B cell (primary cell): Measurements from ENCODE around the gene NHS. TPM values are rescaled to one million over a fixed set of nuclear protein-coding genes. Genes with fewer than 3 reads are reported as not detected.

Experiments
- ATAC-seq: fragments of 200-7000 bp; cut with Tn5 transposase; one replicate; pipeline ENCODE4 v1.10.0; 2021; ENCODE audit warnings: low read depth, mild to moderate bottlenecking, moderate number of reproducible peaks, moderate library complexity
- CTCF ChIA-PET: fragments of 350-600 bp; sonication (Branson Sonifier 250); formaldehyde crosslinking; loops from one replicate; lab custom pipeline; 2021; ENCODE audit warnings: antibody characterized with exemption, inconsistent platforms; lab: Charles Lee
- POLR2A ChIA-PET: fragments of 350-600 bp; sonication (Branson Sonifier 250); formaldehyde crosslinking; loops from one replicate; lab custom pipeline; 2021; ENCODE audit warnings: antibody characterized with exemption; lab: Charles Lee
- DNase-seq: peaks from one replicate; pipeline ENCODE4 v3.0.0; 2013
- H2AFZ ChIP-seq: 2 replicates; pipeline ENCODE4 v1.6.1; 2012; ENCODE audit warnings: mild to moderate bottlenecking, low read depth, low read length; ENCODE audit not compliant: insufficient read depth, poor library complexity, severe bottlenecking
- H3K27ac ChIP-seq, 2 donors: 1 replicate in 1 of 2; 2 replicates in 1 of 2; pipeline ENCODE4 v1.5.1; 2012 to 2013; ENCODE audit warnings: low read length in 2 of 2, mild to moderate bottlenecking in 2 of 2, moderate library complexity in 1 of 2
- H3K27me3 ChIP-seq, 4 experiments: fragments of 200-600 bp in 1 of 4; sonication (generic) in 1 of 4; replicated peaks in 1 of 4; 1 replicate in 2 of 4; 2 replicates in 2 of 4; pipeline versions ENCODE4 v1.6.1 to v1.7.0; 2013 to 2016; ENCODE audit warnings: low read length in 3 of 4, mild to moderate bottlenecking in 2 of 4, mixed read lengths in 1 of 4, moderate library complexity in 1 of 4; ENCODE audit not compliant: insufficient read depth in 4 of 4, control insufficient read depth in 3 of 4; ENCODE audit errors: control extremely low read depth in 1 of 4
- H3K36me3 ChIP-seq, 2 experiments: replicated peaks in 1 of 2; 1 replicate in 1 of 2; 2 replicates in 1 of 2; pipeline versions ENCODE4 v1.6.1 to v1.7.1; 2013; ENCODE audit warnings: low read length in 1 of 2; ENCODE audit not compliant: insufficient read depth in 2 of 2, control insufficient read depth in 1 of 2; ENCODE audit errors: control extremely low read depth in 1 of 2, extremely low read depth in 1 of 2
- H3K4me1 ChIP-seq, 2 donors: fragments of 200-600 bp in 1 of 2; sonication (generic) in 1 of 2; 1 replicate in 1 of 2; 2 replicates in 1 of 2; pipeline versions ENCODE4 v1.5.1 to v1.6.1; 2013 to 2017; ENCODE audit warnings: low read length in 2 of 2; ENCODE audit not compliant: control insufficient read depth in 2 of 2, insufficient read depth in 2 of 2
- H3K4me2 ChIP-seq: replicated peaks from 2 replicates; pipeline ENCODE3; 2012; ENCODE audit warnings: mild to moderate bottlenecking, low read depth, low read length; ENCODE audit not compliant: poor library complexity, severe bottlenecking
- H3K4me3 ChIP-seq, 5 experiments: fragments of 200-600 bp in 1 of 5; sonication (generic) in 1 of 5; 1 replicate in 3 of 5; 2 replicates in 2 of 5; pipeline versions ENCODE4 v1.5.1 to v1.7.0; 2011 to 2016; ENCODE audit warnings: low read length in 4 of 5, mild to moderate bottlenecking in 4 of 5, low read depth in 2 of 5, control low read depth in 1 of 5, moderate library complexity in 1 of 5; ENCODE audit not compliant: insufficient read depth in 1 of 5; ENCODE audit errors: control extremely low read depth in 1 of 5, extremely low read depth in 1 of 5
- H3K79me2 ChIP-seq: fragments of 200-600 bp; sonication (generic); one replicate; pipeline ENCODE4 v1.6.0; 2016; ENCODE audit warnings: low read length; ENCODE audit not compliant: control insufficient read depth, insufficient read depth
- H3K9ac ChIP-seq: fragments of 200-600 bp; sonication (generic); 2 replicates; pipeline ENCODE4 v1.6.1; 2017; ENCODE audit warnings: mild to moderate bottlenecking, low read length, moderate library complexity
- H3K9me3 ChIP-seq, 3 donors: one replicate each; pipeline versions ENCODE4 v1.6.1 to v1.7.1; 2013; ENCODE audit warnings: low read length in 2 of 3; ENCODE audit not compliant: control insufficient read depth in 2 of 3, insufficient read depth in 1 of 3; ENCODE audit errors: control extremely low read depth in 1 of 3
- H4K20me1 ChIP-seq: 2 replicates; pipeline ENCODE4 v1.6.0; 2012; ENCODE audit warnings: mild to moderate bottlenecking, low read length; ENCODE audit not compliant: insufficient read depth, control insufficient read depth, poor library complexity, severe bottlenecking
- H3K27ac Mint-ChIP-seq: one replicate; pipeline ENCODE4 v1.8.0; 2021; ENCODE audit warnings: mixed read lengths
- H3K27me3 Mint-ChIP-seq: one replicate; pipeline ENCODE4 v1.8.0; 2021; ENCODE audit warnings: mixed read lengths
- H3K4me1 Mint-ChIP-seq: one replicate; pipeline ENCODE4 v1.8.0; 2021; ENCODE audit warnings: mixed read lengths
- H3K4me3 Mint-ChIP-seq: one replicate; pipeline ENCODE4 v1.8.0; 2021; ENCODE audit warnings: mixed read lengths
- H3K9me3 Mint-ChIP-seq: one replicate; pipeline ENCODE4 v1.8.0; 2022; ENCODE audit warnings: mixed read lengths; ENCODE audit not compliant: insufficient read depth
- CTCF ChIP-seq: fragments of 200-600 bp; IDR thresholded peaks from one replicate; pipeline ENCODE4 v1.8.0; 2022; ENCODE audit warnings: antibody characterized with exemption, mild to moderate bottlenecking
- EZH2 ChIP-seq: IDR thresholded peaks from 2 replicates; pipeline ENCODE4 v1.6.1; 2012; ENCODE audit warnings: borderline replicate concordance, low read depth, mild to moderate bottlenecking, moderate library complexity, low read length; ENCODE audit not compliant: insufficient read depth, poor library complexity, severe bottlenecking
- WGBS: methylation state at CpG from one replicate; pipeline ENCODE4 v1.1.5; 2013; ENCODE audit warnings: missing lambda C conversion rate; ENCODE audit not compliant: insufficient coverage; 5-methylcytosine and 5-hydroxymethylcytosine counted together
- intact Hi-C: fragments of 100-400 bp; cut with micrococcal nuclease; formaldehyde crosslinking; loops from one replicate; pipeline ENCODE4 v1.10.0; 2022
- polyA plus RNA-seq: library from polyadenylated mRNA; depleted of rRNA; stranded (reverse); fragments of >200 nt; gene quantifications from 2 replicates; pipeline ENCODE4 v1.2.3, GENCODE V29; 2012
- total RNA-seq, 2 donors: library from RNA; stranded (reverse); fragments of 120-200 nt in 1 of 2; gene quantifications; 1 replicate in 1 of 2; 2 replicates in 1 of 2; pipeline versions ENCODE4 v1.2.3 to v1.2.4, GENCODE V29; 2013 to 2022

Gene NHS
- total and polyA plus RNA-seq, 2 donors (not counting 1 experiment from before 2014, with no cell fraction given): not detected

GRCh38 chrX:17579026-17579425, 204.0 kb downstream of the NHS start:
- no peak overlapping the region for H3K4me3 ChIP-seq
- Mint-ChIP-seq H3K27ac (no peak overlapping the region), H3K27me3 (peaks cover 6% of the 10 kb centered on the region), H3K9me3 (no peaks in the 10 kb centered on the region), H3K4me3 (no peak overlapping the region), H3K4me1 (no peaks in the 10 kb centered on the region)
- H3K36me3 ChIP-seq: no peaks in the 10 kb centered on the region
- ChIA-PET CTCF (no interaction called here), POLR2A (no interaction called here)
- intact Hi-C loops: no loop called here
- no peaks in the 10 kb centered on the region for H3K9me3 ChIP-seq
- H2AFZ ChIP-seq: no peak overlapping the region
- H3K79me2 ChIP-seq: no peaks in the 10 kb centered on the region
- H3K27ac ChIP-seq: no peak overlapping the region
- H3K27me3 ChIP-seq: no peaks in the 10 kb centered on the region
- ATAC-seq: no peak
- H3K4me1 ChIP-seq: no peaks in the 10 kb centered on the region
- no CpG with 5 or more reads among the region's 5 CpGs for WGBS
- no peak overlapping the region for H3K9ac ChIP-seq
- no peak overlapping the region for H3K4me2 ChIP-seq
- no peaks in the 10 kb centered on the region for H4K20me1 ChIP-seq
- TF ChIP-seq EZH2 (no peak), CTCF (no peak)
- DNase-seq: no peak

GRCh38 chrX:17580539-17581152, 205.6 kb downstream of the NHS start:
- H4K20me1 ChIP-seq: no peaks in the 10 kb centered on the region
- TF ChIP-seq CTCF (no peak), EZH2 (no peak)
- DNase-seq (no peak), ATAC-seq (no peak)
- POLR2A ChIA-PET: no interaction called here
- no peaks in the 10 kb centered on the region for H3K27me3 ChIP-seq
- H3K9ac ChIP-seq: no peak overlapping the region
- CTCF ChIA-PET: no interaction called here
- no peak overlapping the region for H3K4me2 ChIP-seq
- Mint-ChIP-seq H3K27ac (no peak overlapping the region), H3K4me1 (no peaks in the 10 kb centered on the region), H3K9me3 (no peaks in the 10 kb centered on the region), H3K27me3 (no peaks in the 10 kb centered on the region), H3K4me3 (no peak overlapping the region)
- no peak overlapping the region for H2AFZ ChIP-seq
- intact Hi-C loops: no loop called here
- H3K79me2 ChIP-seq: no peaks in the 10 kb centered on the region
- no peaks in the 10 kb centered on the region for H3K36me3 ChIP-seq
- H3K4me3 ChIP-seq: no peak overlapping the region
- H3K4me1 ChIP-seq: no peaks in the 10 kb centered on the region
- no peak overlapping the region for H3K27ac ChIP-seq
- no peaks in the 10 kb centered on the region for H3K9me3 ChIP-seq
- no CpG with 5 or more reads among the region's 6 CpGs for WGBS
